ENCODE results near the gene JAM3. TPM values are rescaled to one million over a fixed set of nuclear protein-coding genes. Genes with fewer than 3 reads are reported as not detected.

The JAM3 gene
- total RNA-seq, 3 donors from 2014 or later = 25.0 to 34.5 (median 33.8) TPM

DNA sequence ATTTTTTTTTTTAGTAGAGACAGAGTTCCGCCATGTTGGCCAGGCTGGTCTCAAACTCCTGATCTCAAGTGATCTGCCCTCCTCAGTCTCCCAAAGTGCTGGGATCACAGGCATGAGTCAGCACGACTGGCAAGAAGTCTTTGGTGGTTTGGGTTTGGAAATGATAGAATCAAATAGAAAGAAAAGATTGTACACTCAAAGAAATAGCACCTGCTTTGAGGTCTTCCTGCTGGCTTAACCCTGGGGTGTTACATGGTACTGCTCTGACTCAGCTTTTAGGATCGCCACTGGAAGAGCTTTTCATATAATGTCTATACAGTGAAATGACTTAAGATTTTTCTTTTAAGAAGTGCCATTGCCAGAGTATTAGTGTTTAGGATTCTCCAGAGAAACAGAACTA, 50.2 kb downstream of the JAM3 start:
- DNase-seq (ENCODE audit: low spot score in 2 of 2) = no peak
- intact Hi-C loops (cut with DNase I; ENCODE audit: low total_unique reads) = no loop called here
- H3K4me3 ChIP-seq = no peak overlapping the region
- no peaks in the 10 kb centered on the region for H3K9me3 ChIP-seq
- no peaks in the 10 kb centered on the region for H3K36me3 ChIP-seq
- no peaks in the 10 kb centered on the region for H3K4me1 ChIP-seq
- H3K27ac ChIP-seq = peak overlapping the region; percentile 79 to 93
- no peaks in the 10 kb centered on the region for H3K27me3 ChIP-seq
- no peak for TF ChIP-seq POLR2AphosphoS5 (IDR thresholded peaks at IDR 0.05)
- TF ChIP-seq, protein P1, sequence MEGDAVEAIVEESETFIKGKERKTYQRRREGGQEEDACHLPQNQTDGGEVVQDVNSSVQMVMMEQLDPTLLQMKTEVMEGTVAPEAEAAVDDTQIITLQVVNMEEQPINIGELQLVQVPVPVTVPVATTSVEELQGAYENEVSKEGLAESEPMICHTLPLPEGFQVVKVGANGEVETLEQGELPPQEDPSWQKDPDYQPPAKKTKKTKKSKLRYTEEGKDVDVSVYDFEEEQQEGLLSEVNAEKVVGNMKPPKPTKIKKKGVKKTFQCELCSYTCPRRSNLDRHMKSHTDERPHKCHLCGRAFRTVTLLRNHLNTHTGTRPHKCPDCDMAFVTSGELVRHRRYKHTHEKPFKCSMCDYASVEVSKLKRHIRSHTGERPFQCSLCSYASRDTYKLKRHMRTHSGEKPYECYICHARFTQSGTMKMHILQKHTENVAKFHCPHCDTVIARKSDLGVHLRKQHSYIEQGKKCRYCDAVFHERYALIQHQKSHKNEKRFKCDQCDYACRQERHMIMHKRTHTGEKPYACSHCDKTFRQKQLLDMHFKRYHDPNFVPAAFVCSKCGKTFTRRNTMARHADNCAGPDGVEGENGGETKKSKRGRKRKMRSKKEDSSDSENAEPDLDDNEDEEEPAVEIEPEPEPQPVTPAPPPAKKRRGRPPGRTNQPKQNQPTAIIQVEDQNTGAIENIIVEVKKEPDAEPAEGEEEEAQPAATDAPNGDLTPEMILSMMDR (IDR thresholded peaks at IDR 0.05) = no peak
- TF ChIP-seq POLR2A (IDR thresholded peaks at IDR 0.05) = no peak

DNA sequence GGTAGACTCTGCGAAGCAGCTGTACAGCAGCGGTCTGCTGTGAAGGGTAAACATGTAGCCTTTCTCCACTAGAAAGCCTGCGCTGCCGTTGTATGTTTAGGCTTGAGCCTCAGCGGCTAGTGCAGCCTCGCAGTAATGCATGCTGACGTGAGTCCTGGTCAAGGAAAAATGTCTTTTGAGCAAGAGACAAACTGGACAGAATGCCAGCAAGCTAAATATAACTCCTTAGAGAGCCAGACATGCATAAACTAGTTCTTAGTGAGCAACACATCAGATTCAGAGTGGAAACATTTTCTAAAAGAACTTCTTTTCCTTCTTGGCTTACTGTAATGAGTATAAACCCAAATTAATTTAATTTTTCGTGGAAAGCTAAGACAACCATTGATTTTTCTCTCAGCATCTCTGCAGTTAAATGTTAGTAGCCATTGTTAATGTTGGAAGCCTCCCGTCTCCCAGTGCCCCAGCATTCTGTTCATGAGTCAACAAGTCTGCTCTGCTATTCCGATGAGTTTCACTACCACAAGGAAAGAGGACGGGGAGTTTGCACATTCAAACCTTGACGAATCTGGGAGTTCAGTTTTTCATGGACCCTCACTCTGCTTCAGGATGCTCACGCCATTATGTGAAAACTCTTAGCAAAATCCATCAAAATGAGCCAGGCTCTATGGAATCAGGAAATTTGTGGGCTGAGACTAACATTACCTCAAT, 51.4 kb downstream of the JAM3 start:
- Histone ChIP-seq H3K4me3 (peak overlapping the region; percentile 12 to 56 (median 20)), H3K36me3 (no peaks in the 10 kb centered on the region), H3K27ac (peak overlapping the region; percentile 79 to 93), H3K4me1 (no peaks in the 10 kb centered on the region), H3K9me3 (no peaks in the 10 kb centered on the region), H3K27me3 (no peaks in the 10 kb centered on the region)
- peak in 1 of 2 donors; percentile 43 for DNase-seq (ENCODE audit: low spot score in 2 of 2)
- TF ChIP-seq POLR2A (IDR thresholded peaks at IDR 0.05) (no peak), POLR2AphosphoS5 (IDR thresholded peaks at IDR 0.05) (peak in 1 of 3 donors; percentile 19)
- intact Hi-C loops (cut with DNase I; ENCODE audit: low total_unique reads) = no loop called here

DNA sequence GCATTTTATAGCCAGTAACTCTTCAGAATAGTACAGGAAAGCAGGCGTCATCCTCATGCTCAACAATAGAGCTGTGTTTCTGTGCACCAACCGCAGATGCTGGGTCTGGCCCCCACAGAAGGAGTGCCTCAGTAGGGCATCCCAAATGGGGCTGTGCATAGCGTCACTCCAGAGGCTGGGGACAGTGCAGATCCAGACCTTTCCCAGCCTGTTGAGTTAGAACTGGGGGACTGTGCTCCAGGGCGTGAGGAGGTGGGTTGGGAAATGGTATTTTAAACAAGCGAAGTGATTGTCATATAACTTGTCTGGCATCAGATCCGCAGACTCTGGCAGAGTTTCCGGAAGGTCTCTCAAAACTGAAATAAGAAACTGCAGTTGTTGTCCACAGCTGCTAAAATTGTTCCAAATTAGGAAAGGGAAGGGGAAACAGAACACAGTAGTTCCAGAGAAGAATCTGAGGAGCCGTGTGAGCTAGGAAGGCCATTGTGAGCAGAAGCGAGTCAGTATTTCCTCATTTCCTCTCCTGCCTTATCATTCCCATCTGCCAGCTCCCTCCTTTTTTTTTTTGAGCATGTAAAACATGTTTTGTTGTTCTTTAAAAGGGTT, 52.2 kb downstream of the JAM3 start:
- peak overlapping the region; percentile 12 to 56 (median 20) for H3K4me3 ChIP-seq
- H3K27me3 ChIP-seq = no peaks in the 10 kb centered on the region
- DNase-seq (ENCODE audit: low spot score in 2 of 2) = peak in 1 of 2 donors; percentile 48
- H3K27ac ChIP-seq = peak overlapping the region; percentile 79 to 93
- no peaks in the 10 kb centered on the region for H3K9me3 ChIP-seq
- no peaks in the 10 kb centered on the region for H3K36me3 ChIP-seq
- TF ChIP-seq POLR2A (IDR thresholded peaks at IDR 0.05) (no peak), POLR2AphosphoS5 (IDR thresholded peaks at IDR 0.05) (no peak)
- TF ChIP-seq, protein P1 (IDR thresholded peaks at IDR 0.05) = no peak
- no peaks in the 10 kb centered on the region for H3K4me1 ChIP-seq
- intact Hi-C loops (cut with DNase I; ENCODE audit: low total_unique reads) = no loop called here

DNA sequence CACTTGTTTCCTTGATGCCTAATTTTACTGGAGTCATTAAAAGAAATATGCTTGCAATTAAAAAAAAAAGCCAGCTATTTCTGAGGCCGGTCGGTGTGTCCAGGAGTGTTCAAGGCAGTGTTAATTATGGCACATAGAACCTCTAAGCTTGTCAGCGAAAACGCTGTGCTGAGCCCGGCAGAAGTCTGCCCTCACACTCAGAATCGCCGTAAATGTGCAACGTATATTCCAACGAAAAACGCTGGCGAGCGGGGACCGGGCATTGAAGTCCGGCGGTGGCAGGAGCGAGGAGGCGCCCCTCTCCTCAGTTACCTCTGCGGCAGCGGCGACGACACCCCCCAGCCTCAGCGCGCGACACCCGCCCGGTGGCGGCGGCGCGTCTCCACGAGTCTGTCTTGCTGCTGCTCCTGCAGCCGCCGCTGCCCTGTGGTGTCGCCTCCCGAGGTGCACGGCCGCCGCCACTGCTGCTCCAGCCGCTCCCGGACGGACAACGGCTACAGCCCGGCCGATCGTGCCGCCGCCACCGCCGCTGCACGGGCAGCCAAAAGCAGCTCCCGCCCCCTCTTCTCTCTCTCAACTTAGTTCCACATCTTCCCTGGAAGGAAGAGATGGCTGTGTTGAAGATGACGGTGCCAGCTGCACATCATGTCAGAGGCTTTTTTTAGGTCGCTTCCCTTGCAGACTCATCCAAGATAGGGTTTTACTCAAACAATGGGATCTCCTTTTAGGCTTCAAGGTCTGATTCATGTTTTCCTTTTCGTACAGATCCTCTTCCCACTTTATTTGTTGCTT, 56.0 kb downstream of the JAM3 start:
- Histone ChIP-seq H3K36me3 (no peaks in the 10 kb centered on the region), H3K9me3 (no peaks in the 10 kb centered on the region), H3K4me1 (no peaks in the 10 kb centered on the region), H3K4me3 (peak overlapping the region; percentile 37 to 66 (median 45)), H3K27me3 (no peaks in the 10 kb centered on the region), H3K27ac (peak overlapping the region in 1 of 2 donors; percentile 58)
- intact Hi-C loops (cut with DNase I; ENCODE audit: low total_unique reads) = no loop called here
- TF ChIP-seq, protein P1 (IDR thresholded peaks at IDR 0.05) = no peak
- TF ChIP-seq POLR2A (IDR thresholded peaks at IDR 0.05) (no peak), POLR2AphosphoS5 (IDR thresholded peaks at IDR 0.05) (no peak)
- DNase-seq (ENCODE audit: low spot score in 2 of 2) = peak in 1 of 2 donors; percentile 56

DNA sequence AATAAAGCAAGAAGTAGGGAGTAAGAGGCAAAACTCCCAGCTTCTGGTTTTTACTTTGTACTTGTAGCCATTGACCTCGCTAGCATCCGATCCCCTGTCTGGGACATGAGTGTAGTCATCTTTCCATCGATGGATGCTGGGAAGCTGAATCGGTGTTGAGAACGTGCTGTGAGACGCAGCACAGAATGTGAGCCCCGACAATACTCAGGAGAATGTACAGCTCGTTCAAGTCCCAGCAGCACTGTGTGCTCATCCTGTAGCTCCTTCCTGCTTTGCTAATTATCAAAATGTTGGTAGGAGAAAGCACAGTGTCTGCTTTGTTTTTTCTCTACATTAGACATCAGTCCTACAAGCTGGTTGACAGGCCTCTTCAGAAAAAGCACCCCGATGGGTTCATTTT, 56.6 kb downstream of the JAM3 start:
- no peaks in the 10 kb centered on the region for H3K36me3 ChIP-seq
- DNase-seq (ENCODE audit: low spot score in 2 of 2) = no peak
- H3K27ac ChIP-seq = no peak overlapping the region
- no peaks in the 10 kb centered on the region for H3K9me3 ChIP-seq
- no peaks in the 10 kb centered on the region for H3K27me3 ChIP-seq
- peak overlapping the region; percentile 37 to 66 (median 45) for H3K4me3 ChIP-seq
- intact Hi-C loops (cut with DNase I; ENCODE audit: low total_unique reads) = no loop called here
- TF ChIP-seq POLR2AphosphoS5 (IDR thresholded peaks at IDR 0.05) (no peak), POLR2A (IDR thresholded peaks at IDR 0.05) (no peak)
- TF ChIP-seq, protein P1 (IDR thresholded peaks at IDR 0.05) = no peak
- H3K4me1 ChIP-seq = no peaks in the 10 kb centered on the region

Measured in breast epithelium (tissue), 4 donors.